GM13976 (cell line): ENCODE measurements around the gene KCNH4.

Experiments
- DNase-seq: peaks from one replicate; pipeline ENCODE4 v3.0.0; 2012; ENCODE audit warnings: low spot score
- in situ Hi-C: fragments of 300-500 bp; cut with MboI; formaldehyde crosslinking; loops from one replicate; pipeline ENCODE4 v1.12.0; 2022; ENCODE audit warnings: low sequenced_read_pairs, mixed read lengths, inconsistent platforms; ENCODE audit not compliant: unreplicated experiment
- TF ChIP-seq, protein P1 (sequence below): IDR thresholded peaks from 2 replicates; pipeline ENCODE4 v1.5.1; 2012; ENCODE audit warnings: borderline replicate concordance, mild to moderate bottlenecking; ENCODE audit not compliant: insufficient read depth; ENCODE audit errors: extremely low read depth, missing control alignments, control extremely low read depth

KCNH4 gene

DNA sequence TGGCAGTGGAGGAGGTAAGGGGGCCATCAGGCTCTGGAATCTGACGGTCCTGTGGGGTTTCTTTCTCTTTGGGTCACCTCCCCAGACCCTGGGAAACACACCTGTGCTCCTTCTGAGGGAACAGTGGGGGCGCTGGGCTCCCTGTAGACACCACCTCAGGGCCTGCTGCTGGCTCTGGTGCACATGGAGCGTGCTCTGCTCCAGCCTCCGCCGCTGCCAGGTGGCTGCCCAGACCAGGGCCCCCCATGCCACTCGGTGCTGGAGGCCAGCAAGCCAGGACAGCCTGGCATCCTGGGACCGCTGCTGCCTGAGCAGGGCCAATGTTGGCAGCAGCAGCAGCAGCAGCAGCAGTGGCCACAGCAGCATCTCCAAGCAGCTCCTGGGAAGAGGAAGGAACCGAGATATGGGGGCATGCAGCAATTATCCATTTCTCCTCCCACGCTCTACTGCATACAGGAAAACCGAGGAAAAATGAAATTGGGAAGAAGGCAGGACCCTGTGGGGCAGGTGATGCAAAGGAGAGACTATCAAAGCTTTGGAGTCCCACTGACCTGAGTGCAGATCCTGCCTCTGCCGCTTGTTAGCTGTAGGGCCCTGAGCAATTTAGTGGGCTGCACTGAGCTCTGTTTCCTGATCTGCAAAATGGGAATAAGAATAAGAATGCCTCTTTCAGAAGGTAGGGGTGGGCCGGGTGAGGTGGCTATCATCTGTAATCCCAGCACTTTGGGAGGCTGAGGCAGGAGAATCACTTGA is 12.4 kb upstream of the KCNH4 start:
- in situ Hi-C loops = loop anchor here (25.0 kb wide), 1 partner anchor 219 kb away; the partner anchor contains the start of gene CAVIN1
- TF ChIP-seq, protein P1, sequence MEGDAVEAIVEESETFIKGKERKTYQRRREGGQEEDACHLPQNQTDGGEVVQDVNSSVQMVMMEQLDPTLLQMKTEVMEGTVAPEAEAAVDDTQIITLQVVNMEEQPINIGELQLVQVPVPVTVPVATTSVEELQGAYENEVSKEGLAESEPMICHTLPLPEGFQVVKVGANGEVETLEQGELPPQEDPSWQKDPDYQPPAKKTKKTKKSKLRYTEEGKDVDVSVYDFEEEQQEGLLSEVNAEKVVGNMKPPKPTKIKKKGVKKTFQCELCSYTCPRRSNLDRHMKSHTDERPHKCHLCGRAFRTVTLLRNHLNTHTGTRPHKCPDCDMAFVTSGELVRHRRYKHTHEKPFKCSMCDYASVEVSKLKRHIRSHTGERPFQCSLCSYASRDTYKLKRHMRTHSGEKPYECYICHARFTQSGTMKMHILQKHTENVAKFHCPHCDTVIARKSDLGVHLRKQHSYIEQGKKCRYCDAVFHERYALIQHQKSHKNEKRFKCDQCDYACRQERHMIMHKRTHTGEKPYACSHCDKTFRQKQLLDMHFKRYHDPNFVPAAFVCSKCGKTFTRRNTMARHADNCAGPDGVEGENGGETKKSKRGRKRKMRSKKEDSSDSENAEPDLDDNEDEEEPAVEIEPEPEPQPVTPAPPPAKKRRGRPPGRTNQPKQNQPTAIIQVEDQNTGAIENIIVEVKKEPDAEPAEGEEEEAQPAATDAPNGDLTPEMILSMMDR = no peak
- DNase-seq = no peak

DNA sequence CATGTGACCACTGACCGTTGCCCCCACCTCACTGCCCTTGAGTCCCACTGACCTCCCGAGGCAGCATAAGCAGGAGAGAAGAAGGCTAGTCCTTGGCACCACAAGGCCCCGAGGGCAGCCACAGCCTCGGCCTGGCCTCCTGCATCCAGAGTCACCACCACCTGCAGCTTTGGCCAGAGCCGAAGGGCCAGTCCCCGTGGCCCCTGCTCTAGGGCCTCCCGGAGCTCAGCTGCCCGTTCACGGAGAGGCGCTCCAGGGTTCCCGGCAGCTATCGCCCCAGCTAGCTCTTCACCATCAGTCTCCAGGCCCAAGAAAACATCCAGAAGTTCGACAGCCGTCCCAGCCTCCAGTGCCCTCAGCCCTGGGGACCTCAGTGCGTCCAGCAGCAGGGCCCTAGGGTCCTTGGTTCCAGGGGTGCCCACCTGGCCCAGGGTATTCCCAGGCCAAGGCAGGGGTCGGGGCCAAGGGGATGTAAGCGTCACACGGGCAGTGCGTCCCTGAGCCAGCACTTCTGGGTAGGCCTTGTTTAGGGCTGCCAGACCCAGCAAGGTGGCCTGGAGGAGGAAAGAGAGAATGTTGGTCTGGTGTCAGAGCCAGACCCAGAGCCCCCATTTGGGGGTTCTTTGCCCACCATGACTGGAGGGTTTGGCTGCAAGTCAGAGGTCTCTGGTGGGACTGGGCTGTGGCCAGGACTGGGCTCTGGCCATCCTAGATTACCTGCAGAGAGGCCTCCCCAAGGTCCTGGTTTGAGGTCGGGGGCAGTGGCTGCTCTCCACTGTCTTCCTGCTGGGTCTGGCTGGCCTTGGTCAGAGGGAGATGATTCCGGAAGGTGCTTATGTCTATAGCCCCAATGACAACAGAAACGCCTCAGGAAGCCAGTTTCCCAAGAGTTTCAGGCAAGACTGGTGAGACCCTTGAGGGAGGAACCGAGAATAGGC is 11.5 kb upstream of the KCNH4 start:
- TF ChIP-seq, protein P1 = no peak
- no peak for DNase-seq
- in situ Hi-C loops = loop anchor here (25.0 kb wide), 1 partner anchor 220 kb away; the partner anchor contains the start of gene CAVIN1

DNA sequence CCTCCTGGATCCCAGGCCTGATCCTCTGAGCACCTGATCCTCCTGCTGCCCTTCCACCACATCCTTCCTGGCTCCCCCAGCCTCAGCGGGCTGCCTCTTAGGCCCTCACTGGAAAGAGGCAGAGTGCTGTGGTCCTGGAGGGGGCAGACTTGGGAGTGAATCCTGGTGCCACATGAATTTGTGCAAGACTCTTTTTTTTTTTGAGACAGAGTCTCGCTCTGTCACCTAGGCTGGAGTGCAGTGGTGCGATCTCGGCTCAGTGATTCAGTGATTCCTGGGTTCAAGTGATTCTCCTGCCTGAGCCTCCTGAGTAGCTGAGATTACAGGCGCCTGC is 10.3 kb upstream of the KCNH4 start:
- in situ Hi-C loops = loop anchor here (25.0 kb wide), 1 partner anchor 221 kb away; the partner anchor contains the start of gene CAVIN1
- DNase-seq = no peak
- TF ChIP-seq, protein P1 = no peak

DNA sequence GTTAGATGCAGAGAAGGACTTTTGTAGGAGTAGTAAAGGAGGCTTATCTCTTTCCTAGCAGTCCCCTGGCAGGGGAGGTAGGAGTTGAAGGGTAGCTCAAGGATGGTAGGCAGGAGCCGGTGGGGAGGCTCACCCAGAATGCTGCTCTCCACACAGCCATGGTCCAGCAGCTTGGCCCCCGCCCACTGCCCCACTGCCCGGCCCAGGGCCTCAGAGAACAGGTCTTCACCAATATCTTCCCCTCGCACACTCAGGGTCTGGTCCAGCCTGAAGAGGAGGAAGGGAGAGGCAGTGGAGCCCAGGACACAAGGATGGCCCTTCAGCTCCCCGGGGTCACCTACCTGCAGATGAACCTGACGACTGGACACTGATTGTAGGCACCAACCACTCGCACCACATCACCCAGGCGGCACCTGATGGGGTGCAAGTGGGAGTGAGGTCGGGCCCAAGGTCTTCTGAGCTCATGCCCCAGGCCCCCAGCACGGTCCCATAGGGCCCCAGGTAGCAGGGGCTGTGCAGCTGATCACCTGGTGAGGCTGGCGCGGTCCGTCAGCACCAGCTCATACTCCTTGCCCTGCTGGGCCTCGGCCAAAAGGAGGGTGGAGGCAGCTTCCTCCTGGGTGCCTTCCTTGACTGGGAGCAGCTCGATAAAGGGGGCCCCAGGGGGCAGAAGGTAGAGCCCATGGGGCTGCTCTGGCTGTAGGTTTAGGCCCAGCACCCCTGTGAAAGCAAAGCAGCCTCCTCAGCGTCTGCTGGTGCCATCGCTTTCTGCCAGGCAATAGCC is 9.7 kb upstream of the KCNH4 start:
- TF ChIP-seq, protein P1 = no peak
- in situ Hi-C loops = loop anchor here (25.0 kb wide), 1 partner anchor 222 kb away; the partner anchor contains the start of gene CAVIN1

DNA sequence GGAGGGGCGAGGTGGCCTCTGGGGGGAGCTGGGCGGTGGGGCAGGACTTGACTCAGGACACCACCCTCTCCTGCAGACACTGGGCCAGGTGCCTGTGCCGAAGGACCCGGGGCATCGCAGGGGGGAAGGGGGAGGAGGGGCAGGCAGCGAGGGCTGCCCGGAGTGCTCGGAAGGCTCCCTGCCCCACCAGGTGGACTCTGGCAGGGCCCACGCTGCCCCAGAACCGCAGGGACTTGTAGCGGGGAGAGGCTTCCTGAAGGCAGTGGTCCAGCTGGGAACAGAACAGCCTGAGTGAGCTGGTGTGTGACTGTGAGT is 8.7 kb upstream of the KCNH4 start:
- DNase-seq = no peak
- TF ChIP-seq, protein P1 = no peak
- in situ Hi-C loops = loop anchor here (25.0 kb wide), 1 partner anchor 223 kb away; the partner anchor contains the start of gene CAVIN1

More for the DNA sequence above, 9.7 kb upstream of the KCNH4 start:
- DNase-seq = no peak
